ENCODE measurements around the gene COPG2.

DNA sequence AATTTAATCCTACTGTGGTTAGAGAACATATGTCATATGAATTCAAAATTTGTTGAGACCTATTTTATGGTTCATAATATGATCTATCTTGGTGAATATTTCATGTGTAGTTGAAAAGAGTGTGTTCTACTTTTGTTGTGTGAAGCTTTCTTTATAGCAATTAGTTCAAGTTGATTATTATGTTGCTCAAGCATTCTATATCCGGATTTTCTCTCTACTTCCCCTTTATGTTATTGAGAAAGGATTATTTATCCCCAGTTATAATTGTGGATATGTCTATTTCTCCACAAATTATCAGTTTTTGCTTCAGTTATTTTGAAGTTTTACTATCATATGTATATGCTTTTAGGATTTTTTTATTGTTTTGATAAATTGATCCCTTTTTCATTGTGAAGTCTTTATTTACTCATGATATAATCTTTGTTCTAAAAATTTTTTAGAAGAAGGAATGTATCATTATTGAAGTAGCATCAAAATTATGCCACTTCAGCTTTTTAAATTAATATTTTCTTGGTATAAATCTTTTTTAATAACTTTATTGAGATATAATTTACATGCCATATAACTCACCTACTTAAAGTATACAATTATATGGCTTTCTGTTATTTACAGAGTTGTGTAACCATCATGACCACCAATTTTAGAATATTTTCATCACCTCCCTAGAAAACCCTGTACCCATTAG is 188.7 kb downstream of the COPG2 start:
- TF ChIP-seq EP300 (IDR thresholded peaks at IDR 0.05) (no peak), POLR2A (IDR thresholded peaks at IDR 0.05) (no peak), CTCF (IDR thresholded peaks at IDR 0.05) (no peak)

Data from gastroesophageal sphincter (tissue), 3 donors.